Camera-type eye (tissue), 1 donor: ENCODE measurements around the gene KDM4B. TPM values are rescaled to one million over a fixed set of nuclear protein-coding genes. Genes with fewer than 3 reads are reported as not detected.

Experiments used
- total RNA-seq: library from RNA; depleted of rRNA; stranded (reverse); fragments of >200 nt; gene quantifications from one replicate; pipeline ENCODE4 v1.2.3, GENCODE V29; 2014

The KDM4B gene
- 82.9 TPM for total RNA-seq

DNA sequence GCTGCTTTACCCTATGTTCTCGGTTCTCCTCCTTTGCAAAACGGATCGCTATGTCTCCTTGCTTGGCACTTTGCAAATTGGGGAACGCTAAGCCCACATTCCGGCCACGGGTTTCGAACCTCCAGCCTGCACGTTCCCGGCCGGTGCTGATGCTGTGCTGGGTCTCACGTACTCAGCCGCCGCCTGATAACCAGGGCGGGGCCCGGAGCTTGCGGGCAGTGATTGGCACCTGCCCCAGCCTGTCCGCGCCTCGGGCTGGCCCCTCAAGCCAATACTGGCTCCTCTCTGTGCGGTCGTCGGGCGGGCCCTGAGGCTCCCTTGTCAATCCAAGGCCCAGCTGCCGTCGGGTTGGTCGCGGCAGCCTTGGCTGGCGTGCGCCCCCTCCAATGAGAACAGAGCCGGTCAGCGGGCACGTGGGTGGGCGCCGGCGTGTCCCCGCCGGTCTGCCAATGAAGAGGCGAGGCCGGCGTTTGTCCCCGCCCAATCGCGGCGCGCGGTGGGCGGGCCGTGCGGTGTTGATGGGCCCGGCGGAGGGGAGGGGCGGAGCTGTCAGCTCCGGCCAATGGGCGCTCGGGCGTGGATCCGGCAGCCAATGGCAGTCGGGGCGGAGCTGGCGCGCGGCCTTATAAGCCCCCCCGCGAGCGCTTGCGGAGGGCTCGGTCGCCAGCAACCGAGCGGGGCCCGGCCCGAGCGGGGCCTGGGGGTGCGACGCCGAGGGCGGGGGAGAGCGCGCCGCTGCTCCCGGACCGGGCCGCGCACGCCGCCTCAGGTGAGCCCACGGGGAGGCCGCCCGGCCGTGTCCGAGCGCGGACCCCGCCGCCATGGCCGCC is at the start of gene KDM4B:
Gene KDM4B (plus strand): TSS at position 652 of the 830 bp plus-strand sequence. CDS start 63,778 bp downstream, outside the sequence.

Other genes starting within 250 kb of the KDM4B start
- gene DPP9, start 245.3 kb upstream of the KDM4B start, total RNA-seq = 41.6 TPM
- gene FEM1A, start 177.4 kb upstream of the KDM4B start, total RNA-seq = 19.0 TPM
- gene TICAM1, start 137.4 kb upstream of the KDM4B start, total RNA-seq = 3.7 TPM
- 82.9 TPM for gene PLIN3, start 101.4 kb upstream of the KDM4B start, total RNA-seq
- not detected for gene ARRDC5, start 66.2 kb upstream of the KDM4B start, total RNA-seq
- gene UHRF1, start 59.6 kb upstream of the KDM4B start, total RNA-seq = 28.5 TPM